Stimulated activated CD8-positive, alpha-beta memory T cell treated with anti-CD3 and anti-CD28 coated beads, Interleukin-7, amount 100 ng/mL, for 1 hour (primary cell): ENCODE measurements around the gene ARFGEF2.
A peak's percentile ranks its signal among the peaks of the same experiment; 100 is the strongest.

Experiments used
- DNase-seq, 2 donors: peaks; one replicate each; pipeline ENCODE4 v3.0.0-alpha.2; 2020; ENCODE audit warnings: low read depth in 2 of 2

ARFGEF2 gene

GRCh38 chr20:48898896-48899530, 22.5 kb upstream of the ARFGEF2 start:
- DNase-seq = no peak

- no peak for DNase-seq
Observed at GRCh38 chr20:48899881-48900280, 21.6 kb upstream of the ARFGEF2 start.

DNA sequence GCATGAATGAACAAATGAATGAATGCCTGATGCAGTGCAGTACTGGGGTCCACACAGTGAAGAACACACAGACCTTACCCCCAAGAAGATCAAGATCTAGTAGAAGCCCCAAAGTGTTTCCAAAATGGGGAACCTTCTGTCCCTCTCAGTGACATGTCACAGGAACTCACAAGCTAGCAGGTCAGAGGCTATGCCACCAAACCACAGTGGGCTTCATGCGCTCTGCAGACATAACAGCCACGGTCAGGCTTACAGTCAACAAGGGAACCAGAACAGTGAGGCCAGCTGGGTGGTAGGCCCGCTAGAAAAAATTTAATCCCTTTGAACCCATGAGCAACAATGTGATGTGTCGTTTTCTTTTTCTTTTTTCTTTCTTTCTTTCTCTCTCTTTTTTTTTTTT, 20.2 kb upstream of the ARFGEF2 start:
- no peak for DNase-seq

DNA sequence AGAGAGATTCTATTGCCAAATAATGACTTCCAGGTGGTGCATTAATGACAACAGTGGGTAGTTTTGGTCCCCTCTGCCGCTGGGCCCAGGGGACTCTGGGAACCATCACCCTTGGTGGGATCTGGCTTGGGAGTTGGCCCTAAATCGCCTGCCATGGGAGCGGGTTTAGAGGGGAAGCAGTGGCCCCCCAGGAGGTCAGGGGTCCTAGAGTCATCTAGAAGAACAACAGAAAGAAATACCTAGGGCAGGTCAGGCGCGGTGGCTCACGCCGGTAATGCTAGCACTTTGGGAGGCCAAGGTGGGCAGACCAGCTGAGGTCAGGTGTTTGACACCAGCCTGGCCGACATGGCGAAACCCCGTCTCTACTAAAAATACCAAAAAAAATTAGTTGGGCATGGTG, 17.8 kb upstream of the ARFGEF2 start:
- DNase-seq = no peak

GRCh38 chr20:48904566-48905296, 16.8 kb upstream of the ARFGEF2 start:
- peak; percentile 21 to 31 for DNase-seq

GRCh38 chr20:48905297-48905647, 16.2 kb upstream of the ARFGEF2 start:
- DNase-seq = no peak

- no peak for DNase-seq
Observed at GRCh38 chr20:48906221-48906877, 15.2 kb upstream of the ARFGEF2 start.

DNA sequence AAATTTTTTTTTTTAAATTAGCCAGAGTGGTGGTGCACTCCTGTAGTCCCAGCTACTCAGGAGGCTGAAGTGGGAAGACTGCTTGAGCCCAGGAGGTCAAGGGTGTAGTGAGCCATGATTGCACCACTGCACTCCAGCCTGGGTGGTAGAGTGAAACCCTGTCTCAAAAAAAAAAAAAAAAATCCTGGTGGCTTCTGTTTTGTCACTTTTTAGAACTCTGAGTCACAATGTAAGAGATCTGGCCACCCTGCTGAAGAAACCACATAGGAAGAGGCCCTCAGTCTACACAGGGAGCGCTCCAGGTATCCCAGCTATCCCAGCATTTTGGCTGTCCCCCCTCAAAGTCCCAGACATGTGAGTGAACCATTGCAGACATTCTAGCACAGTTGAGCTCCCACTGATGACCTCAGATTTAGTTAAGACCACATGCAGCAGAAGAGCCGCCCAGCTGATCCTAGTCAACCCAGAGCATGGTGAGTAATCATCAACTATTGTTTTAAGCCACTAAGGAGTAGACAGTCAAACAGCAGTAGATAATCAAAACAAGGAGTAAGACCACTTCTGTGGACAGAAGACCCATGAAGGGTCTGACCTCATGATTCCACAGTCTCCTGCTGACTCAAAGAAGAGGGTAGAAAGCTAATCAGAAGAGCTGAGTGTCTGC, 12.7 kb upstream of the ARFGEF2 start:
- DNase-seq = no peak

DNA sequence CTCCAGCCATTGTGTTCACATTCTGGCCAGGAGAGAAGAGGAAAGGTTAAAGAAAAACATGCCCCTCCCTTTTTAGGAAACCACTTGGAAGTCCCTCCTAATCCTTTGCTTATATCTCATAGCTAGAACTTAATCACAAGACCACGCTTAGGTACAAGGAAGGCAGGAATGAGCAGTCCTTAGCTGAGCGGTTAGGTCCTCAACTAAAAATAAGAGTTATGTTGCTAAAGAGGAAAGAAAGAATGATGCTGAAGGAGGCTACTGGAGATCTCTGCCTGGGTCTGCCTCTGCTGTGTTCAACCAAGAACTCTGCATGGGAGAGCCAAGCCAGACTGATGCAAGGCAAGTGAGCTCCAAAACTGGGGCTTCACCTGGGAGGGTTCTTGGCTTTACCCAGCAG, 11.6 kb upstream of the ARFGEF2 start:
- DNase-seq = no peak

GRCh38 chr20:48910347-48910781, 11.1 kb upstream of the ARFGEF2 start:
- no peak for DNase-seq

- no peak for DNase-seq
Observed at GRCh38 chr20:48912065-48912464, 9.4 kb upstream of the ARFGEF2 start.

- no peak for DNase-seq
Observed at GRCh38 chr20:48916699-48917098, 4.8 kb upstream of the ARFGEF2 start.

DNA sequence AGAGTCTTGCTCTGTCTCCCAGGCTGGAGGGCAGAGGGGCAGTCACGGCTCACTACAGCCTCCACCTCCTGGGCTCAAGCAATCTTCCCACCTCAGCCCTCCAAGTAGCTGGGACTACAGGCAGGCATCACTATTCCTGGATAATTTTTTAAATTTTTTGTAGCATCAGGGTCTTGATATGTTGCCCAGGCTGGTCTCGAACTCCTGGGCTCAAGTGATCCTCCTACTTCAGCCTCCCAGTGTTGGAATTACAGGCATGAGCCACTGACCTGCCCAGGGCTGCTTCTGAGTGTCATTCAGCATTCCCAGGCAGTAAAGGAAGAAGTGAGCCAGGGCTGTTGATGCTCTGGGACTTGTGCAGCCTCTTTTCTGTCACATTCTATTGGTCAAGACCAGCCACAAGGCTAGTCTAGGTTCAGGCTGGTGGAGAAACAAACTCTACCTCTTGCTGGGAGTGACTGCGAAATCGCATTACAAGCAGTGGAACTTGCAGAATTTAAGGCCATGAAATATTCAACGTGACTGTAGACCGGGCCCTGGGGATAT, 2.1 kb upstream of the ARFGEF2 start:
- DNase-seq = no peak

GRCh38 chr20:48919882-48920526, 1.5 kb upstream of the ARFGEF2 start:
- DNase-seq = no peak

GRCh38 chr20:48920527-48921167, 864 bp upstream of the ARFGEF2 start:
- no peak for DNase-seq

GRCh38 chr20:48921883-48922820, 641 bp downstream of the ARFGEF2 start:
- peak in 1 of 2 donors; percentile 13 for DNase-seq

DNA sequence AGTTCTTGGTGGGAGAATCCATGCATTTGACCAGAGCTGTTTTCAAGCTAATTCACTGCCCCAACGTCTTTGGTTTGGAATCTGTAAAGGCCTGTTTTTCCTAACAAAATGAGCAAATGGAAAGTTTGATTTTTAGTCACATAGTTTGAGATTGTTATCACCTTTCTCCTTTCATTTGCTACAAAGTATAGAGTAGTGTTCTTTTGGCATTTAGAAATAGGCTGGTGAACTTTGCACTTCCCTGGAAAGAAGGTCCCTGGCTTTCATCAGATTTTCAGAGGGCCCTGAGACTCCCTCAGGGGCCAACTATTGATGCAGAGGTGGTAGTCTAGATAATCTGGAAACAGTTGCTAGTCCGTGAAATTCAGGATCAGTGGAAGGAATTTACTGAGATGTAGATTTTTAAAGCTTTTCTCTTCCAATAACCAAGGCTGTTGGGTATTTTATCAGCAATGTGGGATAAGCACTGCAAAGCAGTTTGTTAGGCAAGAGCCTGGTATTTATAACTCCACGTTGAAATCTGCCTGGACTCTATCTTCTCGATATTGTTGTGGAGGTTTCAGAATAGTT, 1.7 kb downstream of the ARFGEF2 start:
- no peak for DNase-seq

GRCh38 chr20:48924756-48925109, 3.2 kb downstream of the ARFGEF2 start:
- no peak for DNase-seq

GRCh38 chr20:48926267-48926666, 4.8 kb downstream of the ARFGEF2 start:
- DNase-seq = no peak

DNA sequence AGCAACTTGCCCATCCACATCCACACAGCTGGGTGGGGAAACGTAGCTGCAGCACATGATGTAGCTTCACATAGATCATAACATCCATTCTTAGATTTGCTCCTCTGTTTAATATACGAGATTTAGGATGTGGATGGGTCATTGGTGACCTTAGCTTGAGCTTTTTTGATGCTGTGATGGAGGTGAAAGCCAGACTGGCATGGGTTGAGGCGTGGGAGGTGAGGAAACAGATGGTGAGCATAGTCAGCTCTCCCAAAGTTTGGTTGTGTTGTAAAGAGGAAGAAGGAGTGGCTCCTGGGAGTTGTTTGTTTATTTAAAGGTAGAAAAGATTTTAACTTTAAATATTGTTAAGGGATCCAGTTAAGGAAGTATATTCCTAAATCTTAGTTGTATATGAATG, 5.3 kb downstream of the ARFGEF2 start:
- no peak for DNase-seq
